GM12878 (cell line): ENCODE data around the gene AASDHPPT.

Experiments
- CREB1 ChIP-seq: IDR thresholded peaks from 2 replicates; pipeline ENCODE4 v1.6.1; 2012; ENCODE audit warnings: low read depth, mild to moderate bottlenecking, inconsistent platforms
- CREM ChIP-seq: IDR thresholded peaks from 2 replicates; pipeline ENCODE4 v1.6.1; 2014; ENCODE audit warnings: antibody characterized with exemption, low read depth
- CTCF ChIP-seq, 3 experiments: IDR thresholded peaks in 2 of 3; conservative IDR thresholded peaks in 1 of 3; 2 replicates each; pipeline ENCODE4 v1.5.1; 2011; ENCODE audit warnings: low read depth in 3 of 3, low read length in 3 of 3, mild to moderate bottlenecking in 3 of 3, control low read depth in 2 of 3, moderate library complexity in 2 of 3, inconsistent platforms in 1 of 3, mixed read lengths in 1 of 3; ENCODE audit not compliant: control insufficient read depth in 2 of 3, insufficient read depth in 1 of 3; ENCODE audit errors: extremely low read depth in 1 of 3
- EP300 ChIP-seq, 2 experiments: fragments of 150-350 bp in 1 of 2; IDR thresholded peaks; 2 replicates each; pipeline ENCODE4 v1.6.1; 2011 to 2012; ENCODE audit warnings: low read depth in 2 of 2, low read length in 2 of 2, borderline replicate concordance in 1 of 2, improper control_type of control experiment in 1 of 2, inconsistent platforms in 1 of 2; ENCODE audit not compliant: control insufficient read depth in 1 of 2
- NFYB ChIP-seq: IDR thresholded peaks from 2 replicates; pipeline ENCODE4 v1.6.1; 2011; ENCODE audit warnings: low read depth, mild to moderate bottlenecking, low read length, improper control_type of control experiment, moderate library complexity; ENCODE audit not compliant: insufficient read depth
- POLR2A ChIP-seq: IDR thresholded peaks from 2 replicates; pipeline ENCODE4 v1.6.1; 2011; ENCODE audit warnings: low read depth, mild to moderate bottlenecking, low read length
- RAD21 ChIP-seq: IDR thresholded peaks from 2 replicates; pipeline ENCODE4 v1.6.1; 2011; ENCODE audit warnings: mild to moderate bottlenecking, low read depth, low read length, moderate library complexity; ENCODE audit not compliant: insufficient read depth
- TAF1 ChIP-seq: IDR thresholded peaks from 2 replicates; pipeline ENCODE4 v1.6.1; 2011; ENCODE audit warnings: mild to moderate bottlenecking, low read depth, low read length, borderline replicate concordance
- ZNF274 ChIP-seq: IDR thresholded peaks from one replicate; pipeline ENCODE4 v1.8.0; 2011; ENCODE audit not compliant: insufficient read length, insufficient read depth

- TF ChIP-seq CTCF (IDR thresholded peaks at IDR 0.05 in 2 of 3, conservative IDR thresholded peaks at IDR 0.05 in 1 of 3; ENCODE audit: control insufficient read depth in 2 of 3, extremely low read depth in 1 of 3, insufficient read depth in 1 of 3, low read depth in 3 of 3, low read length in 3 of 3) (no peak), EP300 (IDR thresholded peaks at IDR 0.05; ENCODE audit: borderline replicate concordance in 1 of 2, control insufficient read depth in 1 of 2, low read depth in 2 of 2, low read length in 2 of 2) (no peak), NFYB (no peak), RAD21 (no peak), ZNF274 (no peak), TAF1 (no peak), POLR2A (no peak), CREM (no peak), CREB1 (no peak)
Observed at GRCh38 chr11:106137758-106138157, 60.3 kb downstream of the AASDHPPT start.
